HG03469 (cell line): ENCODE measurements around the gene AXIN2.
A peak's percentile ranks its signal among the peaks of the same experiment; 100 is the strongest.

Source experiments
- ATAC-seq: cut with Tn5 transposase; IDR thresholded peaks from one replicate; pipeline ENCODE4 v1.9.1; 2021; ENCODE audit warnings: mild to moderate bottlenecking, moderate library complexity, moderate number of reproducible peaks; ENCODE audit not compliant: unreplicated experiment

AXIN2 gene

GRCh38 chr17:65561452-65562205 lies at the start of gene AXIN2:
Gene AXIN2 (minus strand): TSS chr17:65561648. CDS start chr17:65558620, 3,028 bp downstream.
- peak; percentile 58 for ATAC-seq

GRCh38 chr17:65609749-65610148 lies 48.3 kb upstream of the AXIN2 start:
- ATAC-seq = no peak

- no peak for ATAC-seq
These were observed 47.8 kb upstream of the AXIN2 start for GRCh38 chr17:65609286-65609685.

- ATAC-seq = no peak
These were observed 42.6 kb upstream of the AXIN2 start for GRCh38 chr17:65604070-65604469.

GRCh38 chr17:65601881-65602280 lies 40.4 kb upstream of the AXIN2 start:
- no peak for ATAC-seq

GRCh38 chr17:65601145-65601544 lies 39.7 kb upstream of the AXIN2 start:
- ATAC-seq = no peak

- ATAC-seq = no peak
These were observed 39.1 kb upstream of the AXIN2 start for GRCh38 chr17:65600518-65600917.

GRCh38 chr17:65599650-65600049 lies 38.2 kb upstream of the AXIN2 start:
- ATAC-seq = no peak

- no peak for ATAC-seq
These were observed 37.3 kb upstream of the AXIN2 start for GRCh38 chr17:65598746-65599145.

- no peak for ATAC-seq
These were observed 33.7 kb upstream of the AXIN2 start for GRCh38 chr17:65595071-65595656.

GRCh38 chr17:65593855-65594845 lies 32.7 kb upstream of the AXIN2 start:
- no peak for ATAC-seq

GRCh38 chr17:65593092-65593854 lies 31.8 kb upstream of the AXIN2 start:
- ATAC-seq = no peak

GRCh38 chr17:65592125-65592965 lies 30.9 kb upstream of the AXIN2 start:
- no peak for ATAC-seq

- ATAC-seq = no peak
These were observed 27.9 kb upstream of the AXIN2 start for GRCh38 chr17:65589321-65589720.

GRCh38 chr17:65588181-65588808 lies 26.8 kb upstream of the AXIN2 start:
- ATAC-seq = no peak

- ATAC-seq = no peak
These were observed 26.2 kb upstream of the AXIN2 start for GRCh38 chr17:65587534-65588180.

- ATAC-seq = no peak
These were observed 25.5 kb upstream of the AXIN2 start for GRCh38 chr17:65586899-65587298.

GRCh38 chr17:65584604-65585521 lies 23.4 kb upstream of the AXIN2 start:
- ATAC-seq = no peak
